Left forelimb (tissue), 1 donor: Measurements from ENCODE around the gene DNAJC18.
"Not testable (repeated sequence)": the region's sequence is repeated elsewhere in the genome, so short reads cannot be mapped to it uniquely, and the experiment has no call there.

Source experiments
- DNase-seq: peaks from one replicate; pipeline ENCODE4 v3.0.0-alpha.2; 2018; ENCODE audit warnings: low spot score

DNAJC18 gene

GRCh38 chr5:139439013-139439903 lies at the start of gene DNAJC18:
TSS of gene DNAJC18 (minus strand) at chr5:139439525. CDS start at chr5:139439445, 80 bp downstream.
- DNase-seq = peak; percentile 95

- no peak for DNase-seq
Measured at GRCh38 chr5:139488260-139488659, 48.9 kb upstream of the DNAJC18 start.

DNA sequence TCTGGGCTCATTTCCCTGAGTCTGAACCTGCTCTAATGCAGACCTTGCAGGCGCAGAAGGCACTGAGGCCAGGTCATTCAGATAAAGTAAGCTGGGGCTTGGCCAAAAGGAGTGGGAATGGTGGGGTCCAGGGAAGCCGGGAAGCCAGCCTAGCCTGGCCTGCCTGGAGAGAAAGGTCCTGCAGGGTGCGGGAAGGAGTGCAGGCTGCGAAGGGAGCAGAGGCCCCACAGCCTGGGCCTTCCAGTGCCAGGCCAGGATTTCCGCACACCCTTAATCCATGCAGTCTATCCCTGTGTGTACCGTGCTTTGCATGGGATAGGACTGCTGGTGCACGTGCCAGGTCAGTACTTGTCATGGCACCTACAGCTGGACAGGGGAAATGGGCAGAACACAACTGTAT lies 46.9 kb upstream of the DNAJC18 start:
- no peak for DNase-seq

DNA sequence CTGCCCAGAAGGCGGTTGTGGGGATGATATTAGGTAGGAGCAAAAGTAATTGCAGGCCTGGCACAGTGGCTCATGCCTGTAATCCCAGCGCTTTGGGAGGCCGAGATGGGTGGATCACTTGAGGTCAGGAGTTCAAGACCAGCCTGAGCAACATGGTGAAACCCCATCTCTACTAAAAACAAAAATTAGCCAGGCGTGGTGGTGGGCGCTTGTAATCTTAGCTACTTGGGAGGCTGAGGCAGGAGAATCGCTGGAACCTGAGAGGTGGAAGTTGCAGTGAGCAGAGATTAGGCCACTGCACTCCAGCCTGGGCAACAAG lies 43.5 kb upstream of the DNAJC18 start:
- not testable (repeated sequence) for DNase-seq

- DNase-seq = peak; percentile 83
Measured at GRCh38 chr5:139482050-139482889, 42.9 kb upstream of the DNAJC18 start, which contains the start of gene STING1. TSS of gene STING1 (minus strand) at chr5:139482758. CDS start at chr5:139481704, 1,054 bp downstream.

DNA sequence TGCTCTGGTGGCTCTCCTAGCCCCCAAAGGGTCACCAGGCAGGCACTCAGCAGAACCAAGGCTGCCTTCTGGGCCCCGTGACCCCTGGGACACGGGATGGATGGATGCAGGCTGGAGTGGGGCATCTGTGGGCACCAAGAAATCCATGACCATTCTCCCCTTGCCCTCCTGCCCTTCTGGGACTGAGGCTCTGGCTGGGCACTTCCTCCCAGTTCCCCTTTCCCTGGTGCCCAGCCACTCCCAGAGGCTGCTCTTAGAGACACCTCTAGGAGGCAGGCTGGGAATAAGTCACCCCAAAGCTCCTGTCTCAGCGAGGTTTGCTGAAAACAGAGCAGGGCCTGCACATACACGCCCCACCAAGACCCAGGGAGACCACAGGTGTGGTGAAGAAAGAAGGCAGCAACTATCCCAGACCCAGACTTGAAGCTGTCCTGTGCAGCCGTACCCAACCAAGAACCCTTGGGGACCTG lies 42.3 kb upstream of the DNAJC18 start:
- DNase-seq = no peak

GRCh38 chr5:139481122-139481533 lies 41.8 kb upstream of the DNAJC18 start:
- no peak for DNase-seq

DNA sequence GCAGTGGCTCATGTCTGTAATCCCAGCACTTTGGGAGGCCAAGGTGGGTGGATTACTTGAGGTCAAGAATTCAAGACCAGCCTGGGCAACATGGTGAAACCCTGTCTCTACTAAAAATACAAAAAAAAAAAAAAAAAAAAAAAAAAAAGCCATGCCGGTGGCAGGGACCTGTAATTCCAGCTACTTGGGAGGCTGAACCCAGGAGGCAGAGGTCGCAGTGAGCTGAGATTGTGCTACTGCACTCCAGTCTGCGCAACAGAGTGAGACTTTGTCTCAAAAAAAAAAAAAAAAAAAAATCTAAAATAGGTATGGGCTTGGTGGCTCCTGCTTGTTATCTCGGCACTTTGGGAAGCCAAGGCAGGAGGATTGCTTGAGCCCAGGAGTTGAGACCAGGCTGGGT lies 40.4 kb upstream of the DNAJC18 start:
- not testable (repeated sequence) for DNase-seq

DNA sequence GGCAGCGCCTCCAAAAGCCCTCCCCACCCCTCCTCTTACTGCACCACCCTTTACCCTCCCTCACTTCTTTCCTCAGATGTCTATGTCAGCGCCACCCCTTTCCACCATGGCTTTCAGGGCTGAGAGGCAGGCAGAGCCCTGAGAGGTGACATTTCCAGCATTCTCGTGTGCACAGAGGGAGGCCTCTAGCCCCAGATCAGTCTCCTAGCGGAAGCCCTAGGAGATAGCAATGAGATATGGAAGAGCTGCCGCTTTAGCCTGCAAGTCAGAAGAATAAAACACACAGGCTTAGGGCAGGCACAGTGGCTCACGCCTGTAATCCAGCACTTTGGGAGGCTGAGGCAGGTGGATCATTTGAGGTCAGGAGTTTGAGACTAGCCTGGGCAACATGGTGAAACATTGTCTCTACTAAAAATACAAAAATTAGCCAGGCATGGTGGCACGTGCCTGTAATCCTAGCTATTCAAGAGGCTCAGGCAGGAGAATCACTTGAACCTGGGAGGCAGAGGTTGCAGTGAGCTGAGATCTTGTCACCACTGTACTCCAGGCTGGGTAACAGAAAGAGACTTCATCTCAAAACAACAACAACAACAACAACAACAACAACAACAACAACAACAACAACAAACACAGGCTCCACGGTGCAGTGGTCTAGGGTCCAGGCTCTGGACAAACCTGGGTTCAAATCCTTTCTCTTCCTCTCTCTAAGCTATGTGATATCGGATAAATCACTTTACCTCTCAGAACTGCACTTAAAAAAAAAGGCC lies 39.5 kb upstream of the DNAJC18 start:
- DNase-seq = not testable (repeated sequence)

DNA sequence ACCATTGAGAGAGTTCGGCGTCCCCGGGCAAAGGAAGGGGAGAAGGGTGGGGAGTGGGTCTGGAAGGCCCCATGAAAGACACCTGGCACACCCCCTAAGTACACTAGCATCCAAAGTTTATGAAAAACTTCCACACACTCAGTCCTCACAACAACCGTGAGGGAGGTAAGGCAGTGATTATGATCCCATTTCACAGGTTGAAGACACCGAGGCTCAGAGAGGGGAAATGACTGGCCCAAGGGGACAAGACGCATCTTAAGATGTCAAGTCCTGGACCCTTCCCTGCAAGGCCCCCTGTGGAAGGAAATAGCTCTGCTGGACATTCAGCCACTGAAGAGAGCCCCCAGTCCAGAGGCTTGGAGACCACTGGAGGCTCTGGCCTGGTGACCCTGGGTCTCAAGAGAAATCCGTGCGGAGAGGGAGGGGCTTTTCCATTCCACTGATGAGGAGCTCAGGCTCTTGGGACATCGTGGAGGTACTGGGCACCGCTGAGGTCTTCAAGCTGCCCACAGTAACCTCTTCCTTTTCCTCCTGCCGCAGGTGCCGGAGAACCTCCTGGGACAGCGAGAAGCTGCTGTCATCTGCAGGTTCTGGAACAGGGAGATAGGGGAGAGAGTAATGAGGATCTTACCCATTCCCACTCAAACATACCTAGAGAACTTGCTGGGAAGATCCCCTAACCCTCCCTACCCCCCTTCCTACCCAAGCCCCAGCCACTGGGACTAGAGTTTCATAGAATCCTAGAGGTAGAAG lies 36.7 kb upstream of the DNAJC18 start:
- DNase-seq = no peak

DNA sequence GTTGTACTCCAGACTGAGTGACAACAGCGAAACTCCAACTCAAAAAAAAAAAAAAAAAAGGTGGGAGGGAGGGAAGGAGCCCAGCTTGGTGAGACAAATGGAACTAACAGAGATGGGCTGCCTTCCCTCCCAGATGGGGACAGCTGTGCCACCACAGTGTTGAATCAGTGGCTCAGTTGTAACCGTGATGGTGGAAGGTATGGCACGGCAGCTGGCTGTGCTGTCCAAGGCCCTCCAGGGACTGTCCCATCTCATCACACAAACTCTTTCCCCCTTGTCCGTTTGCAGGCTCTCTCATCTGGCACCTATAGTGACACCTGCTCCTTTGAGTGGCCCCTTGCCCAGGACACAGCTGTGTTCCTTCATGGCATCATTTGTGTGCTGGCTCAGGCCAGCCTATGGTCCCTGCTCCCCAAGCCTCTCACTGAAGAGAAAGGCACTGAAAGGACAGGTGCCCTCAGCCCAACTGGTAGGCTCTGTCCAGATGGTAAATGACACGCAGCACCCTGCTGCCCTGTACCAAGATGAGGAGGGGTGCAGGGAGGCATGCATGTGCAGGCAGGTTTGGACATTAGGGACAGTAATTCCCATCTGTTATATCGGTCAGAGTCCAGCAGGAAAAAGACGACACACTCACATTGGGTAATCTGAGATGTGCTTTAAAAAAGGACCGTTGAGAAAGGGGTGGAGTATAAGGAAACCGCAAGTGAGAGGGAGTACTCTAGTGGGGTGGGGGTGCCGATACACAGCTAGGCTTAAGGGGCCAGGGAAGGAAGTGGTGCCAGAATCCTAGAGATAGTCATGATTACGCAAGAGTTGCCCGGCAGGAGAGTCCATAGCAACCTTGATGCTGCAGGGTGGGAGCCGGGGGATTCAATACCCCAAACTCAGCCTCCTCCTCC lies 35.8 kb upstream of the DNAJC18 start:
- no peak for DNase-seq

- DNase-seq = no peak
Measured at GRCh38 chr5:139473565-139473964, 34.2 kb upstream of the DNAJC18 start.

DNA sequence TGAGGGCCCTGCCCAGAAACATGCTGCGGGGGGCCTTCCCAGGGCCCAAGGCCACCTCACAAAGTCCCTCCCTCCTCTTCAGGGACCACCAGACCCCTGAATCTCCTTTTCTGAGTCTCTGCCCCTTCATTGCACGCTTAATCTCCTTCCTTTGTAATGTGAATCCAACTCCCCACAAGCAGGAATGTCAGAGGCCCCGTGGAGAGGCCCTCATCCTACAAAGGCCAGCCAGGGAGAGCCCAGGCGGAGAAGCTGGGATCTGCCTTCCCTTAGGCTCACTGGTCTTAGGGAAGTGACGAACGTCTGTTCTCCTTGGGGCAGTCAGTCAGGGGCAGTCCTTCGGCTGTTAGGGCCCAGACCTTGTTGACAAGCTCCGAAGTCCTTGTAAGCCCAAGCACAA lies 33.8 kb upstream of the DNAJC18 start:
- DNase-seq = no peak

GRCh38 chr5:139472386-139473030 lies 33.2 kb upstream of the DNAJC18 start:
- DNase-seq = no peak

DNA sequence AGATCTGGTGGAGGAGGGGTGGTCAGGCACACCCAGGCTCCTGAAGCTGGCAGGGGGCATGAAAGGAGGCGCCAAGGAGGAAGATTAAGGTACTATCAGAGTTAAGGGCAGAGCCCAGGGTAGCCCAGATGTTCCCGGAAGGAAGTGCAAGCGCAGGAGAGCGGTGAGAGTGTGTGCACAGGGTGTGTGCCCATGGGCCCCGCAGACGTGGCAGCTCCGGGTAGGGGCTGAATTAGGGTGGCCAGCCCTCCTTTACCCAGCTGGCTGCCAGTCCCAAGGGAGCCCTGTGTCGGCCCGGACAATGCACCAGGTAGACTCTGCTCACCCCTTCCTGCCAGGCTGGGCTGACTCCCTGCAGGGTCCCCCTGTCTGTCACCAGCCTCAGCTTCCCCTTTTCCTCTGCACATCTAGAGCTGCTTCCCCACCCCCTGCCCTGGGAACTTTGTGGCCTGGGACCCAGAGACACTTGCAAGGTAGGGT lies 31.5 kb upstream of the DNAJC18 start, which contains the start of gene SMIM33:
Gene SMIM33 (plus strand): TSS at position 184 of the 480 bp plus-strand sequence. CDS start 118 bp downstream, at position 302.
- DNase-seq = no peak

DNA sequence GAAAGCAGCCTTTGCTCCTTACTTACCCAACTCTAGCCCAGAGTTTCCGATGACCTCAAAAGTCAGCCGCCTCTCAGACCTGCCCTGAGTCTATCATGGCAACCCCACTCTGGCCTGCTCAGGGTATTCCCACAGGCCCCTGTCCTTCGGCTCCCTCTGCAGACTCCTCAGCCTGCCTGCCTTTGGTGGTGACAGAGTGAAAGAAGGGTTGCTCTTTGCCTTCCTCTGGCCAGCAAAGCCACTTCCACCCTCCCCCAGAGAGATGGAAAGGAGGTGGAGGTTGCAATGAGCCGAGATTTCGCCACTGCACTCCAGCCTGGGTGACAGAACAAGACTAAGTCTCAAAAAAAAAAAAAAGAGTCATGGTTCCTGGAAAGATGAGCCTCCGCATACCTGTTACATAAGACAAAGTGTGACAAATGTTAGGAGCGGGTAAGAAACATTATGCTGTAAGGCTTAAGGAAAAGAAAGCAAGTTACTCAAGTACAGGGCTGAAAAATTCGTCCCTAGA lies 29.2 kb upstream of the DNAJC18 start:
- no peak for DNase-seq

- no peak for DNase-seq
Measured at GRCh38 chr5:139462586-139463276, 23.4 kb upstream of the DNAJC18 start, which contains the start of gene ECSCR. TSS of gene ECSCR (minus strand) at chr5:139462743. CDS start at chr5:139462670, 73 bp downstream.

DNA sequence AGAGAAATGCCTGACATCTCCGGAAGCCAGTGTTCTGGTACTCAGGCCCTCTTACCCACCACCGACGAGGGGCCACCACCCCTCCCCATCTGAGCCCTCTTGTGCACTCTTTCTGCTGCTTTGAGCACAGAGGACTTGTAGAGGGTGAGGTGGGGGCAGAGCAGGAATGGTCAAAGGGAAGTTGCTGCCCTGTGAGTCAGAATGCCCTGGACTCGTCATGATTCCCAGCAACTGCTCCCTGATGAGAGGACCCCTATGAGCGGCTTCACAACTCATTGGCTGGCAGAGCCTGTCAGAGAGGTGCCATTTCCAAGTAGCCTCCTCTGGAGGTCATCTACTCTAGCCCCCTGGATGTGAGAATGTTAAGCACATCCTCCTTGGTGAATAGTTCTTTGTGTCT lies 22.4 kb upstream of the DNAJC18 start:
- no peak for DNase-seq
